K562 (cell line): ENCODE results near the gene C3. TPM values are rescaled to one million over a fixed set of nuclear protein-coding genes. Genes with fewer than 3 reads are reported as not detected.

Source experiments
- BRD4 ChIP-seq: fragments of 200-600 bp; sonication (generic); IDR thresholded peaks from 2 replicates; pipeline ENCODE4 v1.6.1; 2017; ENCODE audit warnings: inconsistent platforms
- CBX3 ChIP-seq, 2 experiments: IDR thresholded peaks; 1 replicate in 1 of 2; 2 replicates in 1 of 2; pipeline ENCODE4 v1.6.1; 2012; ENCODE audit warnings: inconsistent platforms in 2 of 2, low read length in 2 of 2, borderline replicate concordance in 1 of 2, control low read depth in 1 of 2
- EGR1 ChIP-seq: fragments of 450-650 bp; conservative IDR thresholded peaks from 2 replicates; pipeline ENCODE4 v1.6.1; 2017; ENCODE audit warnings: mild to moderate bottlenecking
- FUS ChIP-seq: fragments of 200-400 bp; formaldehyde crosslinking; optimal IDR thresholded peaks from 2 replicates; pipeline ENCODE3; 2017; ENCODE audit warnings: low read depth, low read length
- JUN ChIP-seq, 2 experiments: sonication (generic) in 1 of 2; formaldehyde crosslinking in 1 of 2; IDR thresholded peaks; 2 replicates each; pipeline versions ENCODE4 v1.6.1 to v1.8.0; 2012 to 2022; ENCODE audit warnings: borderline replicate concordance in 2 of 2, mild to moderate bottlenecking in 2 of 2, improper control_type of control experiment in 1 of 2, low read depth in 1 of 2, low read length in 1 of 2, missing genetic modification reagents in 1 of 2
- KLF1 ChIP-seq: fragments of 450-650 bp; IDR thresholded peaks from 2 replicates; pipeline ENCODE4 v1.6.1; 2016; ENCODE audit warnings: missing genetic modification characterization, missing compliant biosample characterization
- NFIC ChIP-seq: fragments of 450-650 bp; IDR thresholded peaks from 2 replicates; pipeline ENCODE4 v1.6.1; 2017; ENCODE audit warnings: mild to moderate bottlenecking, inconsistent platforms
- PHB2 ChIP-seq: fragments of 450-650 bp; IDR thresholded peaks from 2 replicates; pipeline ENCODE4 v1.6.1; 2017; ENCODE audit warnings: low read depth
- POLR2A ChIP-seq: fragments of 450-650 bp; conservative IDR thresholded peaks from 2 replicates; pipeline ENCODE4 v1.6.1; 2016
- ZKSCAN3 ChIP-seq: fragments of 250-450 bp; sonication (Bioruptor Pico); IDR thresholded peaks from 2 replicates; pipeline ENCODE4 v1.4.0; 2020
- ZNF347 ChIP-seq: fragments of 450-650 bp; formaldehyde crosslinking; IDR thresholded peaks from 2 replicates; pipeline ENCODE4 v1.4.0; 2020; ENCODE audit warnings: low read depth, mild to moderate bottlenecking, moderate library complexity
- ZNF644 ChIP-seq: fragments of 200-800 bp; sonication (Bioruptor generic); IDR thresholded peaks from 2 replicates; pipeline ENCODE4 v1.6.1; 2016; ENCODE audit warnings: low read depth, missing genetic modification characterization, missing compliant biosample characterization
- polyA plus RNA-seq, 8 experiments: library from polyadenylated mRNA; depleted of rRNA in 4 of 8; stranded (reverse) in 5 of 8; unstranded in 3 of 8; fragments of >200 nt; fragmentation: Nextera tagmentation in 2 of 8; fragmentation: Illumina TruSeq in 1 of 8; extraction: Ambion mirVana in 2 of 8; extraction: Trizol in 1 of 8; gene quantifications; 2 replicates each; pipeline versions ENCODE4 v1.2.1 to v1.2.3, GENCODE V29; 2011 to 2014; ENCODE audit warnings: inconsistent platforms in 1 of 8, missing spikeins in 1 of 8
- total RNA-seq, 7 experiments: library from RNA; depleted of rRNA in 6 of 7; stranded (reverse); fragments of >200 nt in 6 of 7; fragmentation: Illumina TruSeq in 2 of 7; extraction: Trizol in 2 of 7; gene quantifications; 2 replicates each; pipeline versions ENCODE4 v1.2.1 to v1.2.3, GENCODE V29; 2011 to 2021; ENCODE audit warnings: low replicate concordance in 1 of 7
- TF ChIP-seq, protein P1 (sequence below): fragments of 450-650 bp; formaldehyde crosslinking; IDR thresholded peaks from 2 replicates; pipeline ENCODE4 v1.4.0; 2022; ENCODE audit warnings: missing genetic modification characterization
- TF ChIP-seq, protein P2 (sequence below), 3 experiments: fragments of 200-800 bp in 1 of 3; sonication (Bioruptor generic) in 1 of 3; sonication (generic) in 1 of 3; formaldehyde crosslinking in 1 of 3; IDR thresholded peaks; 2 replicates each; pipeline versions ENCODE4 v1.6.1 to v1.8.0; 2016 to 2022; ENCODE audit warnings: mild to moderate bottlenecking in 2 of 3, missing compliant biosample characterization in 2 of 3, missing genetic modification characterization in 2 of 3, missing genetic modification reagents in 1 of 3
- TF ChIP-seq, protein P3 (sequence below): sonication (generic); formaldehyde crosslinking; IDR thresholded peaks from 2 replicates; pipeline ENCODE4 v1.8.0; 2022; ENCODE audit warnings: mild to moderate bottlenecking, missing genetic modification reagents
- TF ChIP-seq, protein P4 (sequence below): fragments of 250-450 bp; sonication (Bioruptor Pico); IDR thresholded peaks from 2 replicates; pipeline ENCODE4 v1.5.0; 2022; ENCODE audit warnings: mild to moderate bottlenecking
- TF ChIP-seq, protein P5 (sequence below): fragments of 450-650 bp; IDR thresholded peaks from 2 replicates; pipeline ENCODE4 v1.6.1; 2017; ENCODE audit warnings: antibody characterized with exemption, mild to moderate bottlenecking

Gene C3
- total and polyA plus RNA-seq, 9 of the 15 experiments (the other 6 are each of a cell fraction or from before 2014, with no cell fraction given), result 0.59 to 10.6 (median 2.2) TPM

DNA sequence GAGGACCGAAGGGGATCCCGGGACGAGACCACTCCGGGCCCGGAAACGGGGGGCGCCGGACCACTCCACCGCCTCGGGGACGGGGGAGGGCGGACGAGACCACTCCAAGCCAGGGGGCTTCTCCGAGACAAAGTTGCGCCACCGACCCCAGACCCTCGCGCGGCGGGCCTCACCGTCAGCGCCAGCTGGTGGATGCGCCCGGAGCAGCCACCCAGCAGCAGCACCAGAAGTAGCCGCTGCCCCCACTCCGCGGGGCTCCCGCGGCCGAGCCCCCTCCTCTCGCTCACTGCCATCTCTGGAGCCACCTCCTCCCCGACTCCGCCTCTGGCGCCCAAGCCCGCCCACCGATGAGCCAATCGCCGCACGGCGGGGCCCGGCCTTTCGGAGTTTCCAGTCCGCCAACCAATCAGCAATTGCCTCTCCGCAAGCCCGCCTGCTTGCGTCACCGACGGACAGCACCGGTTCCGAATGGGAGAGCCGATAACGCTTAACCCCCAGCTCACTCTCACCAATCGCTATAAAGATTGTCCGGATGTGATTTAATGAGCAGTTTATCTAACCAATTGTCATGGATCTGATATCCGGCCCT is 16.9 kb upstream of the C3 start, which contains the start of gene GPR108 (continued):
- TF ChIP-seq ZNF644, result no peak
- no peak for TF ChIP-seq ZNF347 (CRISPR knock-in tag)
- TF ChIP-seq, protein P1, sequence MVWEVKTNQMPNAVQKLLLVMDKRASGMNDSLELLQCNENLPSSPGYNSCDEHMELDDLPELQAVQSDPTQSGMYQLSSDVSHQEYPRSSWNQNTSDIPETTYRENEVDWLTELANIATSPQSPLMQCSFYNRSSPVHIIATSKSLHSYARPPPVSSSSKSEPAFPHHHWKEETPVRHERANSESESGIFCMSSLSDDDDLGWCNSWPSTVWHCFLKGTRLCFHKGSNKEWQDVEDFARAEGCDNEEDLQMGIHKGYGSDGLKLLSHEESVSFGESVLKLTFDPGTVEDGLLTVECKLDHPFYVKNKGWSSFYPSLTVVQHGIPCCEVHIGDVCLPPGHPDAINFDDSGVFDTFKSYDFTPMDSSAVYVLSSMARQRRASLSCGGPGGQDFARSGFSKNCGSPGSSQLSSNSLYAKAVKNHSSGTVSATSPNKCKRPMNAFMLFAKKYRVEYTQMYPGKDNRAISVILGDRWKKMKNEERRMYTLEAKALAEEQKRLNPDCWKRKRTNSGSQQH (CRISPR knock-in tag), result no peak
- TF ChIP-seq CBX3 (IDR thresholded peaks at IDR 0.05; ENCODE audit: borderline replicate concordance in 1 of 2, low read length in 2 of 2), result no peak
- TF ChIP-seq ZKSCAN3 (CRISPR knock-in tag), result no peak
- TF ChIP-seq JUN (IDR thresholded peaks at IDR 0.05; ENCODE audit: borderline replicate concordance, low read depth, low read length), result peak; percentile 39; the same call in 1 of the 2 replicates
- TF ChIP-seq JUN (CRISPR knock-in tag; IDR thresholded peaks at IDR 0.05; ENCODE audit: borderline replicate concordance), result no peak
- TF ChIP-seq, protein P2, sequence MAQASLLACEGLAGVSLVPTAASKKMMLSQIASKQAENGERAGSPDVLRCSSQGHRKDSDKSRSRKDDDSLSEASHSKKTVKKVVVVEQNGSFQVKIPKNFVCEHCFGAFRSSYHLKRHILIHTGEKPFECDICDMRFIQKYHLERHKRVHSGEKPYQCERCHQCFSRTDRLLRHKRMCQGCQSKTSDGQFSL (CRISPR knock-in tag; IDR thresholded peaks at IDR 0.05), result no peak; the same call in 1 of the 2 replicates
- TF ChIP-seq, protein P2 (tag; IDR thresholded peaks at IDR 0.05), result no peak
- TF ChIP-seq, protein P3, sequence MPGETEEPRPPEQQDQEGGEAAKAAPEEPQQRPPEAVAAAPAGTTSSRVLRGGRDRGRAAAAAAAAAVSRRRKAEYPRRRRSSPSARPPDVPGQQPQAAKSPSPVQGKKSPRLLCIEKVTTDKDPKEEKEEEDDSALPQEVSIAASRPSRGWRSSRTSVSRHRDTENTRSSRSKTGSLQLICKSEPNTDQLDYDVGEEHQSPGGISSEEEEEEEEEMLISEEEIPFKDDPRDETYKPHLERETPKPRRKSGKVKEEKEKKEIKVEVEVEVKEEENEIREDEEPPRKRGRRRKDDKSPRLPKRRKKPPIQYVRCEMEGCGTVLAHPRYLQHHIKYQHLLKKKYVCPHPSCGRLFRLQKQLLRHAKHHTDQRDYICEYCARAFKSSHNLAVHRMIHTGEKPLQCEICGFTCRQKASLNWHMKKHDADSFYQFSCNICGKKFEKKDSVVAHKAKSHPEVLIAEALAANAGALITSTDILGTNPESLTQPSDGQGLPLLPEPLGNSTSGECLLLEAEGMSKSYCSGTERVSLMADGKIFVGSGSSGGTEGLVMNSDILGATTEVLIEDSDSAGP (CRISPR knock-in tag), result no peak
- TF ChIP-seq NFIC, result no peak
- TF ChIP-seq KLF1 (tag), result peak; percentile 86; the same call in 1 of the 2 replicates
- TF ChIP-seq, protein P4, sequence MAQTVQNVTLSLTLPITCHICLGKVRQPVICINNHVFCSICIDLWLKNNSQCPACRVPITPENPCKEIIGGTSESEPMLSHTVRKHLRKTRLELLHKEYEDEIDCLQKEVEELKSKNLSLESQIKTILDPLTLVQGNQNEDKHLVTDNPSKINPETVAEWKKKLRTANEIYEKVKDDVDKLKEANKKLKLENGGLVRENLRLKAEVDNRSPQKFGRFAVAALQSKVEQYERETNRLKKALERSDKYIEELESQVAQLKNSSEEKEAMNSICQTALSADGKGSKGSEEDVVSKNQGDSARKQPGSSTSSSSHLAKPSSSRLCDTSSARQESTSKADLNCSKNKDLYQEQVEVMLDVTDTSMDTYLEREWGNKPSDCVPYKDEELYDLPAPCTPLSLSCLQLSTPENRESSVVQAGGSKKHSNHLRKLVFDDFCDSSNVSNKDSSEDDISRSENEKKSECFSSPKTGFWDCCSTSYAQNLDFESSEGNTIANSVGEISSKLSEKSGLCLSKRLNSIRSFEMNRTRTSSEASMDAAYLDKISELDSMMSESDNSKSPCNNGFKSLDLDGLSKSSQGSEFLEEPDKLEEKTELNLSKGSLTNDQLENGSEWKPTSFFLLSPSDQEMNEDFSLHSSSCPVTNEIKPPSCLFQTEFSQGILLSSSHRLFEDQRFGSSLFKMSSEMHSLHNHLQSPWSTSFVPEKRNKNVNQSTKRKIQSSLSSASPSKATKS (CRISPR knock-in tag), result no peak
- TF ChIP-seq, protein P5, sequence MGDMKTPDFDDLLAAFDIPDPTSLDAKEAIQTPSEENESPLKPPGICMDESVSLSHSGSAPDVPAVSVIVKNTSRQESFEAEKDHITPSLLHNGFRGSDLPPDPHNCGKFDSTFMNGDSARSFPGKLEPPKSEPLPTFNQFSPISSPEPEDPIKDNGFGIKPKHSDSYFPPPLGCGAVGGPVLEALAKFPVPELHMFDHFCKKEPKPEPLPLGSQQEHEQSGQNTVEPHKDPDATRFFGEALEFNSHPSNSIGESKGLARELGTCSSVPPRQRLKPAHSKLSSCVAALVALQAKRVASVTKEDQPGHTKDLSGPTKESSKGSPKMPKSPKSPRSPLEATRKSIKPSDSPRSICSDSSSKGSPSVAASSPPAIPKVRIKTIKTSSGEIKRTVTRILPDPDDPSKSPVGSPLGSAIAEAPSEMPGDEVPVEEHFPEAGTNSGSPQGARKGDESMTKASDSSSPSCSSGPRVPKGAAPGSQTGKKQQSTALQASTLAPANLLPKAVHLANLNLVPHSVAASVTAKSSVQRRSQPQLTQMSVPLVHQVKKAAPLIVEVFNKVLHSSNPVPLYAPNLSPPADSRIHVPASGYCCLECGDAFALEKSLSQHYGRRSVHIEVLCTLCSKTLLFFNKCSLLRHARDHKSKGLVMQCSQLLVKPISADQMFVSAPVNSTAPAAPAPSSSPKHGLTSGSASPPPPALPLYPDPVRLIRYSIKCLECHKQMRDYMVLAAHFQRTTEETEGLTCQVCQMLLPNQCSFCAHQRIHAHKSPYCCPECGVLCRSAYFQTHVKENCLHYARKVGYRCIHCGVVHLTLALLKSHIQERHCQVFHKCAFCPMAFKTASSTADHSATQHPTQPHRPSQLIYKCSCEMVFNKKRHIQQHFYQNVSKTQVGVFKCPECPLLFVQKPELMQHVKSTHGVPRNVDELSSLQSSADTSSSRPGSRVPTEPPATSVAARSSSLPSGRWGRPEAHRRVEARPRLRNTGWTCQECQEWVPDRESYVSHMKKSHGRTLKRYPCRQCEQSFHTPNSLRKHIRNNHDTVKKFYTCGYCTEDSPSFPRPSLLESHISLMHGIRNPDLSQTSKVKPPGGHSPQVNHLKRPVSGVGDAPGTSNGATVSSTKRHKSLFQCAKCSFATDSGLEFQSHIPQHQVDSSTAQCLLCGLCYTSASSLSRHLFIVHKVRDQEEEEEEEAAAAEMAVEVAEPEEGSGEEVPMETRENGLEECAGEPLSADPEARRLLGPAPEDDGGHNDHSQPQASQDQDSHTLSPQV, result no peak
- TF ChIP-seq FUS, result no peak
- TF ChIP-seq EGR1, result no peak
- TF ChIP-seq POLR2A, result no peak
- TF ChIP-seq BRD4, result no peak
- TF ChIP-seq PHB2, result no peak
